Endometrial microvascular endothelial cells (primary cell): ENCODE measurements around the gene RAPGEF1. TPM values are rescaled to one million over a fixed set of nuclear protein-coding genes. Genes with fewer than 3 reads are reported as not detected.
"Not testable (repeated sequence)": the region's sequence is repeated elsewhere in the genome, so short reads cannot be mapped to it uniquely, and the experiment has no call there.

Source experiments
- in situ Hi-C: cut with HindIII; loops from 2 replicates; pipeline ENCODE4 v1.10.0; 2017; ENCODE audit warnings: low sequenced_read_pairs, low pct_unique_long_range_greater_than_20kb; ENCODE audit errors: inconsistent ontology term
- total RNA-seq: library from RNA; depleted of rRNA; stranded (reverse); fragments of >200 nt; gene quantifications from one replicate; pipeline ENCODE4 v1.2.3, GENCODE V29; 2015; ENCODE audit errors: inconsistent ontology term

RAPGEF1 gene
- total RNA-seq, 1 donor from 2014 or later, result 54.6 TPM

DNA sequence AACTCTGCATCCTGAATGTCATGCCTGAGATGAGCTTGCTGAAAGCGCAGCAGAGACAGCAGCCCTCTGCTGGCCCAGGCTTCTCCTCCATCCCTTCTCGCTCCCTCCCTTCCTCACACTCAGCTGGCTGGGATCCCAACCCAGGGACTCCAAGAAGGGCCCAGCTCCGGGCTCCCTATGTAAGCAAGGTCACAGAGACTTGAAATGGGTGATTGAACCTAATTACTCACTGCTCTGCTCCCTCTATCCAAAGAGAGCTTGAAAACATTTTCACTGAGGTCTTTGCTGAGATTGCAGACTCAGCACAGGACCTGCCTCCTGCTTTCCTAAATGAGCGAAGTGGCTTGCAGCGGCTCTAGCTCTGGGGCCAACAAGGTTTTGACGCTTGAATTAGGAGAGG is 42.8 kb downstream of the RAPGEF1 start:
- in situ Hi-C loops, result no loop called here

DNA sequence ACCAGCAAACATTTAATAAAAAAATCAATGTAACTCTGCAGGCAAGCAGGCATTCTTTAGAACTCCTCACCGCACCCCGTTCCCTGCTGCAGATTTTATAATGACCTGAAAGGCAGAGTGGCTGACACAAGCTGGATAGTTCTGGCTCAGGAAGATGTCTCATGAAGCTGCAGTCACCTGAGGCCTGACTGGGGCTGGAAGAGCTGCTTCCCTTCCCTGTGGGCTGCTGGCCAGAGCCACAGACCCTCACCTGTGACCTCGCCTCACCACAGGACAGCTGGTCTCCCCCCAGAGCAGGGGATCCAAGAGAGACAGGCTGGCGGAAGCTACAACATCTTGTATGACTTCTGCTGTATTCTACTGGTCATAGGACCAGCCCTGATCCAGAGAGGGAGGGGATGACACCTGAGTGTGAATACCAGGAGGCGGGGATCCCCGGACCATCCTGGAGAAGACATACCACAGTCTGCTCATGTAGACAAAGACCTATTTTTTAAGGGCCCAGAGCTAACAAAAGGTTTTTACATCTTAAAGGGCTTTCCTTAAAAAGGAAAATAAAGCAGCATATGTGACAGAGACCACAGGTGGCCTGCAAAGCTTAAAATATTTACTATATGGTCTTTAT is 43.9 kb downstream of the RAPGEF1 start:
- in situ Hi-C loops, result no loop called here

DNA sequence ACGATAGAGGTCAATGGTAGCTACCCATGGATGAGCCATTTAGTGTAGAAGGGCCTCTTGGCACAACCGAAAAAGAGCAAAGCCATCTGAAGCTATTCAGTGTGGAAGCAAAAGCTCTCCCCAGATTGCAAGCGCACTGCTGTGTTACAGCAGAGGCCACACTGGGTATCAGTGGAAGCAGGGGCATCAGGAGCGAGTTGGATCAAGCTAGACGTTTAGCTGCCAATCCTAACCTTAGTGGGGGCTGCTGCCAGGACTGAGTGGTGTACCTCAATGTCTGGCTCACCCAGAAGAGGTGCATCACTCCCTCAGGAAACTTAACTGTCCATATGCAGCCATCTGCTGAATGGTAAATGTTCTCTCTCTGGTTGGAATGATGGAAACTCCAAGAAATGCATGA is 44.5 kb downstream of the RAPGEF1 start:
- in situ Hi-C loops, result no loop called here

DNA sequence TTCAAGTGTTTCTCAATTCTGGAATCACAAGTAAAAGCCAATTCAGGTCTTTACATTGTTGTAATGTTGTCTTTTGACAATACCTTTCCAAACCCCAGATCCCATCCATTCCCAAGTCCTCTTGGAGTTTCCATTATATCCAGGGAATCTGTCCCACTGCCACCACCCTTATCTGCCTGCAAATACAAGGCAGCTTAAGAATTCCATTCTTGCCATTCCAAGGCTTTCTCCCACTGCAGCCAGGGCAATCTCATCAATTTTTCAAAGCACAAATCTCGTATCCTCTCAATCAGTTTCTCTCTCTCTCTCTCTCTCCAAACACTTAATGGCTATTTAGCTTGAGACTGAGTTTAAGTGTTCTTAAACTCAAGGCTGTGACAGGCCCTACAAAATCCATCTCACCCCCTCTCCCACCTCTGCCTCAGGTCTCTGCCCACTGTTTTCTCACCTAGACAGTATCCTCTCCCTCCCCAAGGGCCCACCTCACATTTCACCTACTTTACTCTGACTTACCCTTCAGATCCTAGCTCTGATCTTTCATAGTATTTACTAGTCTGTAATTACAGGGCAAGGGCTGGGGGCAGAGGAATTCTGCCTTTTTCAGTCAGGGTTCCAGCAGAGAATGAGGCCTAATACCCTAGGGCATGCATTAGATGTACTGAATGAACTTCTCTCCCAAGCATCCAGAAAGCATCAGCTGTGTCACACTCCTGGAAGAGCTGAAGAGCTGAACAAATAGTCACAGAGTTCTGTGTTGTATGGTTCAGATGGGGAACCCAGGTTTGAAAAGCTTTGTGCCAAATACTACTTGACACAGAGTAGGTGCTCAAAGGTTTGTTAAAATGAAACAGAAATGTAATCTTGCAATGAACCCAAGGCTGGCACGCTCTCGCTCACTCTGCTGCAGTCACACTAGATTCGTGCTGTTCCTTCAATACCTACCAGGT is 46.0 kb downstream of the RAPGEF1 start:
- in situ Hi-C loops, result no loop called here

DNA sequence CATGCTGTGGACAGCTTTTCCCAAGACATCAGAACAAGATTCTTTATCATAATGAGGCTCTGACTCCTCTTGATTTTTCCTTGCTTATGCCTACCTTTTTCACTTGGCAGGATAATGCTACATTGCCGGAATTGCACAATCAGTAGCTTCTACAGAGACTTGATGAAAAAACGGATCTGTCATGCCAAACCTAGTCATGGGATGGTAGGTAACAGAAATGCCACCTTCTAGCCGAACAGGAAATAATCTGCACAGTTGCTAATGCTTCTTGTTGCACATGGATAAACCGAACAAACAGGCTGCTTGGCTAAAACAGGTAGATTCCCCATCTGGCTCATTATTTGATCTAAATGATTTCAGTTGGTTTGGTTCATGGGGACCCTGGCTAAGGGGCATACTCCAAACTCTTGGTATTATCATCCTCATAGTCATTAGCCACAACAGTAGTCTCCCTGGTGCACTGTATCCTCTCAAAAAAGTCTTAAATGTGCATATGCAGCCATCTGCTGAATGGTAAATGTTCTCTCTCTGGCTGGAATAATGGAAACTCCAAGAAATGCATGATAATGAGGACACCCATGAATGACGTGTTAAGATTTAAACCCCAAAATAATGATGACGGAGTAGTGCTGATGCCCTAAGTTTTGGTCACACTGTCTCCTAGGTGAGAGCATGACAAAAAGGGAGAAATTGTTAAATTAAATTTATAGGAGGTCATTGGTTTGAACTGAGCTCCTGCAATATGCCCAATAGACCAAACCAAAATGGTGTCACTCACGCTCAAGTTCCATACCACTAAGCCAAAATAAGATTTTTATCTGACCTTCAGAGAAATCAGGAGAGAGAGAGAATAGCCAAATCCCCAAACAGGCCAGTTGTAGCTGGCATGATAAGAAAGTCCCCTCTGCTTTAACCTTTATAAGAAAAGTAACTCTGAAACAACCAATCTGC is 47.0 kb downstream of the RAPGEF1 start:
- in situ Hi-C loops, result no loop called here

DNA sequence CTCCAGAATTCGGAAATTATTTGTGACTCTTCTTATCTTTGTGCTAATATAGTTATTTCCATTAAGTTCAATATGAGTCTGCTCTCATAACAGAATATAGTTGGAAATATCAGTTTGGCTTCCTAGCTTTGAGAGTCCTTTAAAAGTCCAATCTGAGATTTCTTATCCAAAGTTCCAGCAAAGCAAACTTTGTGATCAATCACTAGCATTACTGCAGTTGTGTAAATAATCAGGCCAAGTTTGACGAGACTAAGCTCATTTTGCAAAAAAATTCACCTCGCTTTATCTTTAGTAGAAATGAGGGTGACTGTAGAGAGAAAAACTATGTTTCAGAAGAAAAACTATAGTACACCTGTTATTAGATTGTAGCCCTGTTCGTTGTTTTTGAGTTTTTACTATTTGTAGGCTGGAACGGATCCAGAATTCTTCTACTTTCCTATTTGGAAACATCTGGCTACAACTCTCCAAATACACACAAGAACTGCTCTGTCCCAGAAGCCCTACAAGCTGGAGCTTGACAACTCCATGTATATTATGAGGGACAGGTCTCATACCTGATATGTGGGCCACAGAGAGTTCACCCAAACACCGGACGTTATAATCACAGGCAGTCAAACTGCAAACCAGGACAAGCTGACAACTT is 47.8 kb downstream of the RAPGEF1 start:
- in situ Hi-C loops, result no loop called here

DNA sequence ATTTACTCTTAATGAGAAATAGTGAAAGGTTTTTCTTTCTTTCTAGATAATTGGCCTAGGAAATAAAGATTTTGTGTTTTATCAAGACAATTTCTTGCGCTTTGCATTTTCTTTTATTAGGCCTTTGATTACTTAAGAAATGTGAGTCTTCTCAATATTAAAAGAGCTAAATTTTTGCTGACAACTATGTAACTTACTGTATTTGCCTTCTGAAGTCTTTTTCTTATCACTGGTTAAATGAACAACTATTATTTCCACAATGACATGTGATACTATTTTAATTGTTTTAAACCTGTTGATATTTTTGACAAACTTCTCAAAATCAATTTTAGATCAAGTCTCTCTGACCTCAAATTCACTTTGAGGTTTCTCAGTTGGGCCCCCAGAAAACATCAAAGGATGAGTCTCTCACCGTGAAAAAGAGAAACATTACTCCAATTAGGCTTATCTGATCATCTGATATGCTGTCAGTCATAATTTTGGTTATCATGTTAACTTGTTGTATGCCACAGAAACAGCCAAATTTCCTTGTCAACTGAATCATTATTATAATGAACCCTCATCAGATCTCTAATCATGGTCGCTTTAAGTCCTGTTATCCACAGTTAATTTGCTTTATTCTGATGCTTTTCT is 48.8 kb downstream of the RAPGEF1 start:
- in situ Hi-C loops, result no loop called here

DNA sequence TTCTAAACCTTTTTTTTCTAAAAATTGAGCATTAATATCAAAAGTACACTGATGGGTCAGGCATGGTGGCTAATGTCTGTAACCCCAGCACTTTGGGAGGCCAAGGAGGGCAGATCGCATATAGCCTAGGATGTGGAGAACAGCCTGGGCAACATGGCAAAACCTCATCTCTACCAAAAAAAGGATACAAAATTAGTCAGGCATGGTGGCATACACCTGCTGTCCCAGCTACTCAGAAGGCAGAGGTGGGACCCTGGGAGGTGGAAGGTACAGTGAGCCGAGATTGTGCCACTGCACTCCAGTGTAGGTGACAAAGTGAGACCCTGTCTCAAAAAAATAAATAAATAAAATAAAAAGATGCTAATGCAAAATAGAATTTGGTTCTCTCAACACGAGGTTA is 49.4 kb downstream of the RAPGEF1 start:
- in situ Hi-C loops, result no loop called here

DNA sequence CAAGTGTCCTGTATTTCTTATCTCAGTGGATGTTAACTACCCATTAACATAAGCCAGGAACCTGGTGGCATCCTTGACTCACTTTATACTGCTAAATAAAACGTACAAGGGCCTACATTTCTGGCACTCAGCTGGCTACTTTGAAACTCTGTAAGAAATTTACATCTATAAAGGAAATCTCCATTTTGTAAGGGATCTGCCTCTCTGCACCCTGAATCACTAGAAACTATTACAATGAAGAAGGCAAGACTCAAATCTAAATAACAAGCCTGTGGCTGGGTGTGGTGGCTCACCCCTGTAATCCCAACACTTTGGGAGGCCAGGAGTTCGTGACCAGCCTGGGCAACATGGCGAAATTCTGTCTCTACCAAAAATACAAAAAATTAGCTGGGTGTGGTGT is 51.5 kb downstream of the RAPGEF1 start:
- in situ Hi-C loops, result no loop called here

DNA sequence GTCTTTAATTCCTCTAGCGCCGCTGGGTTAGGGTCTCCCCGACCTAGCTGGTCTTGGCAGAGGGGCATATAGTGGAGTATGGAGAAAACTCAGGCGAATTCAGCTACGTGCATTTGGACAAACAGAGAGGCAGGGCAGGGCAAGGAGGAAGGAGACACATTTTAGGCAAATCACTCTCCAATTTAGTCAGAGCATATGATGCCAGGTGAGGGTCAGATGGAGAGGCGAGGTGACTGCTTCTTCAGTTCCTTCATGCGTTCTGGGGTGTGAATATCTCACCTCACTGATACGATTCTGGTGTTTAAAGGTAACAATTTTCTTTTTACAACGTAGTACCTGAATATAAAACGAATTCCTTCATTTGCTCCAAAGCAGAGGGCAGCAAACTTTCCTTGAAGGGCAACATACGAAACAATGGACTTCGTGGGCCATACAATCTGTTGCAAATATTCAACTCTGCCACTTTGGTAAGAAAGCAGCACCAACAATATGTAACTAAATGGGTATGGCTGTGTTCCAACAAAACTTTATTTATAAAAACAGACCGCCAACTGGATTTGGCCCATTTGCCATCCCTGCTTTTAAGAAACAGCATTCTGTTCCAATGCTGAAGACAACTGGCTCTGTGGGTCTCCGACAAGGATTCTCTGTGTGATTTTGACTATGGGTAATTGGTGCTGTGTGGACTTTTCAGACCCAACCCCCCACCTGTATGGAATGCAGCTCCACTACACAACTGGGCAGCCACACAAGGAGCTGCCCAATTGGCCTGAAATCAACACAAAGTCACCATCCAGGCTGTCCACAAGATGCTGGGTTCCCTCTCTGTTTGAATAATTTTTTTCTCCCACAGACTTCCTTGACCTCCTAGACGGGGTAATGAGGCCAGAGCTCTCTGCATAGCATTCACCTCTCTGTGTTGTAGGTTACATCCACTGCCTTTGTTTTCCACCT is 53.8 kb downstream of the RAPGEF1 start:
- in situ Hi-C loops, result no loop called here

DNA sequence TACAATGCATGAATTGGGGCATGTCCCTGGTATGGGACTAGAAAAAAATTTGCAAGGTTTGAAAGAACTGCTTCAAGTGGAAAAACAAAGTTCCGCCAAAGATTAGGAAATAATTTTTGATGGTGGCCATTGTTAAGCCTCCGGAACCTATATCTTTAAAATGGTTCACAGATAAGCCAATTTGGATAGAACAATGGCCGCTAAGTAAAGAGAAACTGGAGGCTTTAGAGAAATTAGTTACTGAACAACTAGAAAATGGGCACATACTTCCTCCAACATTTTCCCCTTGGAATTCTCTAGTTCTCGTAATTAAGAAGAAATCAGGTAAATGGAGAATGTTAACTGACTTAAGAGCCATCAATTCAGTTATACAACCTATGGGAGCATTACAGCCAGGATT is 56.8 kb downstream of the RAPGEF1 start:
- in situ Hi-C loops, result not testable (repeated sequence)

DNA sequence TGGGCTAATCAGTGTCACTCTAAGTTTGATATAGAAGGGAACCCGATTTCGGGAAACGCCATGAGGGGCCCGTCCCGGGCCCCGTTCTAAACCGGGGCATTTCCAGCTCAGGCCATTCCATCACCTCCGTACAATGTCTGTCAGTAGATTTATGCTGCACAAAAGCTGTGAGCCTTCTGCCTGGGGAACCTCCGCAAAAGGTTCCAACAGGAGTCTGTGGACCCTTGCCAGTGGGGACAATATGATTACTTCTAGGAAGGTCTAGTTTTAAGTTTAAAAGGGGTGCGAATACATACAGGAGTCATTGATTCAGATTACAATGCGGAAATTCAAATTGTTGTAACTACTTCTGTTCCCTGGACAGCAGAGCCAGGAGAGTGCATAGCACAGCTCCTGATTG is 57.6 kb downstream of the RAPGEF1 start:
- in situ Hi-C loops, result no loop called here

DNA sequence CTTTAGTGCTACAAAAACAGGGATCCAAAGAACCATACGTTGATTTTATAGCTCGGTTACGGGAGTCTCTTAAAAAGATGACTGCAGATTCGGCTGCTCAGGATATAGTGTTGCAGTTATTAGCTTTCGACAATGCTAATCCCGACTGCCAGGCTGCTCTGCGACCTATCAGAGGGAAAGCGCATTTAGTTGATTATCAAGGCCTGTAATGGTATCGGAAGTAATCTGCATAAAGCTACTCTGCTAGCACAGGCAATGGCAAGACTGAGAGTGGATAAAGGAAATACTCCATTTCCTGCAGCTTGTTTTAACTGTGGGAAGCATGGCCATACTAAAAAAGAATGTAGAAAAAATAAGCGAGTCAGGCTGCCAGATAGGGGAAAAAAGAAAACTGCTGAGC is 58.0 kb downstream of the RAPGEF1 start:
- in situ Hi-C loops, result not testable (repeated sequence)

DNA sequence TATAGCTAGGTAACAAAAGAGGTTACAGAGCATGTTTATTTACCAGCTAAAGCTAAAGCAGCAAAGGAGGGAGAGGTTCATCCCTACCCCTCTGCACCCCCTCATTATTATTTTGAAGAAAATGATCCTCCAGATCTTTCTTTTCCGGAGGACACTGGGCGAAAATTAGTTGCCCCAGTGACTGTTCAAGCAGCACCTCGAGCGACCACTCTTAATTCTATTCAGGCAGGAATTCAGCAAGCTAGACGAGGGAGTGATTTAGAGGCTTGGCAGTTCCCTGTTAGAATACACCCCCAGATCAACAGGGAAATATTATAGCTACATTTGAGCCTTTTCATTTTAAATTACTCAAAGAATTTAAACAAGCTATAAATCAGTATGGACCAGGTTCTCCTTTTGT is 58.8 kb downstream of the RAPGEF1 start:
- in situ Hi-C loops, result not testable (repeated sequence)

DNA sequence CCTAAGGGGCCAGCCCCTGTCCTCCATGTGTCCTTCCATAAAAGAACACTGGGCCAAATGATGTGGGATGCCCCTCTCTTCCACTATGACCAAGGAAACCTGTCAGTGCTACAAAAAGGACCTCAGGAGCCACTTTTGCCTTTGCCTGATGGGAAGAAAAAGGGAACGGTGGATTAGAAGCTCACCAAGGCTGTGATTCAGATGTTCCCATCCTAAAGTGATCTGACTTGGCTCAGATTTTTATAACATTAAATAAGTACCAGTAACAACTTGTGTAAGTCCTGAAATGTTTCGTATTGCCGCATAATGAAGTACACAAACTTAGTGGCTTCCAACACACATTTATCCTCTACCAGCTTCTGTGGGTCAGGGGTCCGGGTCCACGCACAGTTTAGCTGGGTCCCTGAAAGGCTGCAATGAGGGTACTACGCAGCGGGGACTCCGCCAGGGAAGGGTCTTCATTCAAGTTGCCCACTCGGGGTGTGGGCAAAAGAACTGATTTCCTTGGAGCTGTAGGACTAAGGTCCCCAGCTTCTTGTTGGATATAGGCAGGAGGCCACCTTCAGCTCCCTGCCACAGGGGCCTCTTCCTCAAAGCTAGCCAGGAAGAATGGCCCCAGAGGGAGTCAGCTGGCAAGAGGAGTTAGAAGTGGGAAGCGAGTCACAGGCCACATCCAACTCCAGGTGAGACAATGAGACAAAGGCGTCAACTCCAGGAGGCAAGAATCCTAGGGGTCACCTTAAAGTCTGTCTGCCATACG is 60.4 kb downstream of the RAPGEF1 start:
- in situ Hi-C loops, result no loop called here

DNA sequence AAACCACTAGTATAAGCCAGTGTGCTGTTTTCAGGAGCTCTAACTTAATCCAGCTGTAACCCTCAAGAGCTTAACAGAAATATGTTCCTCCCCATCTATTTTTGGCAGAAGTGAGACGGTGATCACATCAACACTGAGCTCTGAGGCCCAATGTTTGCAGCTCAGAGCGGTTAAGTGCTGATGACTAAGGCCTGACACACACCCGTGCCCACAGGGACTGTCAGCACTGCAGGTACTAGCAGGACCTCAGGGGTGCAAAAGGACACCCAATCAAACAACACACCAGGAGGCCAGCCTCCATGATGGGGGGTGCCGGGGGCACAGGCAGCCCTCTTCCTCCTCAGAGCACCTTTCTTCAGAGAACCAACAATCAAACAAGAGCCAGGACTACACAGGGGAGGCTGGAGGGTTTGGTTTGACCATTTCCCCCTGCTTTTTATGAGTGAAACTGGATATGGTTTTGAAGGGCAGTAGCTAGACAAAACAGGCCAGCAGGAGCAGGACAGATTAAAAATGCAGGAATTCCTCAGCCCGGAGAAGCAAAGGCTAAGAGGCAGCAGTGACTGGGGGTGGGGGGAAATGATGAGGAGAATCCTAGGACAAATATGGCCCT is 61.3 kb downstream of the RAPGEF1 start:
- in situ Hi-C loops, result no loop called here
